ENCODE data around the gene ARF1.

DNA sequence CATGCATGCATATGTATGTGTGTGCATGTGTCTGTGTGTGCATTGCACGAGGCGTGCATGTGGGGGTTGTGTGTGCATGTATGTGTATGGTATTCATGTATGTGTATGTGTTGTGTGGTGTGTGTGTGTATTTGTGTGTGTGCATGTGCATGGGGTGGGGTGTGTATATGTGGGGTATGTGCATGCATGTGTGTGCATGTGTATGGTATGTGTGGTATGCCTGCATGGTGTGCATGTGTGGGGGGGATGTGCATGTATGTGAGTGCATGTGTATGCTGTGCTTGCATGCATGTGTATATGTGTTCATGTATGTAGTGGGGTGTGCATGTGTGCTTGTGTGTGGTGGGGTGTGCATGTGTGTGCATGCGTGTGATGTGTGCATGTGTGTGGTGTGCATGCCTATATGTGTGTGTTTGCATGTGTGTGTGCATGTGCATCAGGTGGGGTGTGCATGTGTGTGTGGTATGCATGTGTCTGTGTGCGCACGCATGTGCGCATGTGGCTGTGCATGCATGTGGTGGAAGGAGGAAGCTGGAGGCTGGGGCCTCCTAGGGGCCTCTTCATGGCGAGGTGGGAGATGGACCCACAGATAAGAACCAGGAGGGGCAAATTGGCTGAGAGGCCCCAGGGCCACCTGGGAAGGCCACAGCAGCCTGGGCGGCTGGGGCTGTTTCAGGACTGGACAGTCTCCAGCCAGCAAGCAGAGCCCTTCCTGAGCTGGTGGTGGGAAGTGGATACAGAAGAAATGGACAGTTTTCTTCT is 35.9 kb upstream of the ARF1 start:
- TF ChIP-seq, protein P1, sequence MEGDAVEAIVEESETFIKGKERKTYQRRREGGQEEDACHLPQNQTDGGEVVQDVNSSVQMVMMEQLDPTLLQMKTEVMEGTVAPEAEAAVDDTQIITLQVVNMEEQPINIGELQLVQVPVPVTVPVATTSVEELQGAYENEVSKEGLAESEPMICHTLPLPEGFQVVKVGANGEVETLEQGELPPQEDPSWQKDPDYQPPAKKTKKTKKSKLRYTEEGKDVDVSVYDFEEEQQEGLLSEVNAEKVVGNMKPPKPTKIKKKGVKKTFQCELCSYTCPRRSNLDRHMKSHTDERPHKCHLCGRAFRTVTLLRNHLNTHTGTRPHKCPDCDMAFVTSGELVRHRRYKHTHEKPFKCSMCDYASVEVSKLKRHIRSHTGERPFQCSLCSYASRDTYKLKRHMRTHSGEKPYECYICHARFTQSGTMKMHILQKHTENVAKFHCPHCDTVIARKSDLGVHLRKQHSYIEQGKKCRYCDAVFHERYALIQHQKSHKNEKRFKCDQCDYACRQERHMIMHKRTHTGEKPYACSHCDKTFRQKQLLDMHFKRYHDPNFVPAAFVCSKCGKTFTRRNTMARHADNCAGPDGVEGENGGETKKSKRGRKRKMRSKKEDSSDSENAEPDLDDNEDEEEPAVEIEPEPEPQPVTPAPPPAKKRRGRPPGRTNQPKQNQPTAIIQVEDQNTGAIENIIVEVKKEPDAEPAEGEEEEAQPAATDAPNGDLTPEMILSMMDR (conservative IDR thresholded peaks at IDR 0.05; ENCODE audit: low read depth, low read length), result no peak
- TF ChIP-seq EZH2 (IDR thresholded peaks at IDR 0.05; ENCODE audit: borderline replicate concordance, low read depth, low read length, poor library complexity, severe bottlenecking), result no peak
